NCI-H1048 (cell line): ENCODE data around the gene MRPS2.
"Not testable (repeated sequence)": the region's sequence is repeated elsewhere in the genome, so short reads cannot be mapped to it uniquely, and the experiment has no call there.

Experiments
- DNase-seq: peaks from one replicate; lab custom pipeline; 2025; lab: John Stamatoyannopoulos, UW

Gene MRPS2

GRCh38 chr9:135531096-135531495 is 30.6 kb downstream of the MRPS2 start:
- no peak for DNase-seq

- DNase-seq: no peak
Measured at GRCh38 chr9:135533113-135533512, 32.6 kb downstream of the MRPS2 start.

- DNase-seq: no peak
Measured at GRCh38 chr9:135533674-135534073, 33.2 kb downstream of the MRPS2 start.

GRCh38 chr9:135534192-135534711 is 33.8 kb downstream of the MRPS2 start:
- DNase-seq: not testable (repeated sequence)

- DNase-seq: not testable (repeated sequence)
Measured at GRCh38 chr9:135534826-135535225, 34.3 kb downstream of the MRPS2 start.

GRCh38 chr9:135535631-135536030 is 35.1 kb downstream of the MRPS2 start:
- not testable (repeated sequence) for DNase-seq

- DNase-seq: no peak
Measured at GRCh38 chr9:135536216-135536615, 35.7 kb downstream of the MRPS2 start.

GRCh38 chr9:135543262-135543894 is 42.9 kb downstream of the MRPS2 start:
- DNase-seq: not testable (repeated sequence)

GRCh38 chr9:135544981-135545635 is 44.6 kb downstream of the MRPS2 start:
- no peak for DNase-seq

- DNase-seq: not testable (repeated sequence)
Measured at GRCh38 chr9:135545646-135546176, 45.2 kb downstream of the MRPS2 start, which contains the start of gene OBP2A. Gene OBP2A (plus strand): TSS chr9:135546126. CDS start chr9:135546181, 55 bp downstream.

- not testable (repeated sequence) for DNase-seq
Measured at GRCh38 chr9:135546792-135547617, 46.5 kb downstream of the MRPS2 start.

GRCh38 chr9:135547756-135548736 is 47.6 kb downstream of the MRPS2 start:
- no peak for DNase-seq

GRCh38 chr9:135549478-135550343 is 49.2 kb downstream of the MRPS2 start:
- DNase-seq: not testable (repeated sequence)

GRCh38 chr9:135550344-135550918 is 49.9 kb downstream of the MRPS2 start:
- no peak for DNase-seq

- DNase-seq: no peak
Measured at GRCh38 chr9:135551031-135551430, 50.5 kb downstream of the MRPS2 start.

- DNase-seq: no peak
Measured at GRCh38 chr9:135551456-135551855, 51.0 kb downstream of the MRPS2 start.

GRCh38 chr9:135552021-135552697 is 51.7 kb downstream of the MRPS2 start:
- no peak for DNase-seq

GRCh38 chr9:135552698-135553171 is 52.3 kb downstream of the MRPS2 start:
- no peak for DNase-seq
